GM18502 (cell line): ENCODE results near the gene CS.
"Not testable (repeated sequence)": the region's sequence is repeated elsewhere in the genome, so short reads cannot be mapped to it uniquely, and the experiment has no call there.

Experiments used
- ATAC-seq: cut with Tn5 transposase; IDR thresholded peaks from one replicate; pipeline ENCODE4 v1.9.1; 2021; ENCODE audit warnings: mild to moderate bottlenecking; ENCODE audit not compliant: unreplicated experiment, poor library complexity

The CS gene

GRCh38 chr12:56321610-56322009, 21.5 kb upstream of the CS start:
- not testable (repeated sequence) for ATAC-seq

DNA sequence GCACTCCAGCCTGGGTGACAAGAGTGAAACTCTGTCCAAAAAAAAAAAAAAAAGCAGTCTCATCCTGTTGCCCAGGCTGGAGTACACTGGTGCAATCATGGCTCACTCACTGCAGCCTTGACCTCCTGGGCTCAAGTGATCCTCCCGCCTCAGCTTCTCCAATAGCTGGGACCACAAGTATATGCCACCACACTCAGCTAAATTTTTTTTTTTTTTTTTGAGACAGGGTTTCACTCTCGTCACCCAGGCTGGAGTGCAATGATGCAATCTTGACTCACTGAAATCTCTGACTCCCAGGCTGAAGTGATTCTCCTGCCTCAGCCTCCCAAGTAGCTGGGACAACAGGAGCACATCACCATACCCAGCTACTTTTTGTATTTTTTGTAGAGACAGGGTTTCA, 20.9 kb upstream of the CS start:
- no peak for ATAC-seq

DNA sequence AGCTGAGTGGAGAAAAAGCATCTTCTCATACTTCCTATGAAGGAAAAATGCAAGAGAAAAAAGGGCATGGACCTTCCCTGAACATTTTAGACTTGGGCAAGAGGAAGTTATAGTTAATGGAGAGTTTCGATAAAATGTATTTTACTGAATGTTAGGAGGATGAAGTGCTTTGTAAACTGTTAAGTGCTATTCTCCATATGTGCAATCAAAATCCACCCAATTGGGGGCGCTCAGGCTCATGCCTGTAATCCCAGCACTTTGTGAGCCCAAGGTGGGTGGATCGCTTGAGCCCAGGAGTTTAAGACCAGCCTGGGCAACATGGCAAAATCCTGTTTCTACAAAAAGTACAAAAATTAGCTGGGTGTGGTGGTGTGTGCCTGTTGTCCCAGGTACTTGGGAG, 17.5 kb upstream of the CS start:
- no peak for ATAC-seq

DNA sequence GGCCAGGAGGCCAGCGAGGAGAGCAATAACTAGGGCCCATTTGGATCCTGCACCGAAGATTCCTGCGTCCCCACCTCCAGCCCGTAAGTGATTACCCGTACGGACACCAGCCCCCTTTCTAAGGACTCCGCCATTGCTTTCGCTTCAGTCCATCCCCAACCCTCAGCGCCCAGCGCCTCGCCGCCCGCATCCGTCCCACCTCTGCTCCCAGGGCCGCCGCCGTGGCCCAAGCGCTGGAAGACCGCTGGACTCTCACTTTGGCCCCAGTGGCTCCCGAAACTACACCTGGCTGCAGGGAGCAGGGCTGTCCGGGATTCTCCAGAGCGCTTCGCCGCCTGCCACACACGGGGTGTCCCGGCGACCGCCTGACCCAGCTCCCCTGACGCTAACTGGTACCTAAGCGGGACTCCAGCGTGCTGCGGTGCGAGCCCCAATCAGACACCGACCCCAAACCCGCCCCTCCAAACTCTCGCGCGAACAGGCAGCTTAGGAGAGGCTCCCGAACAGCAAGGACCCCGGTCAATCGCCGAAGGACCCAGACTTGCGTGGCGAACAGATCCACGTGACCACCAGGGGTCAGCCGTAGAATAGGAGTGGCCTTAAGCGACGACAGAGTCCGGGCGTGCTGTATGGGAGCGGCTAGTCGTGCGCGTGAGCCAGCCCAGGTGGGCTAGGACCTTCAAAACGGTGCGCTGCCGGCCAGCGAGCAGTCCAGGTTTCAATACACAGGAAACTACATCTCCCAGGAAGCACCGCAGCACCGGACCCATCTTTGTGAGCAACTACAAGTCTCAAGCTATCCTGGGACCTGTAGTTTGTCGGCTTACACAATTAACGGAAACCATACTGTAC, 15.7 kb upstream of the CS start, which contains the start of gene CNPY2:
Gene CNPY2 (minus strand): TSS at position 367 of the 852 bp plus-strand sequence. CDS start 771 bp downstream, outside the sequence.
- ATAC-seq: peak; percentile 87

- no peak for ATAC-seq
Measured at GRCh38 chr12:56315249-56315621, 15.1 kb upstream of the CS start.

DNA sequence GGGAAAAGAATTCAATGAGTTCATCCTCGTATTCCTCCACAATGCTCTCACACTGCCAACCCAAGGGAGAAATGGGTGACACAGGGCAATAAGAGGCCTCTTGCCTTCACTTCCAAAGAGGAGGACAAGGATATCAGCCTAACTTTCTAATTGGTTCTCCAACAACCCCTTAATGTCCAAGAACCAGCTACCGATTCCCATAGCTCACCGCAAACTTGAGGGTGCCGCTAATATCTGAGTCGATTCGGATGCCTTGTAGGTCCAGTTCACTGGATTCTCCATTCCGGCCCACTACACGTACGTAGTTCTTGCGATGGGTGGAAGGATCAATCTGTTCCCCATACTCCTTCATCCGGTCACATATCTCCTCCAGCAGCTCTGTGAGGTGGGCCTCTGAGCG, 10.9 kb upstream of the CS start:
- ATAC-seq: no peak

DNA sequence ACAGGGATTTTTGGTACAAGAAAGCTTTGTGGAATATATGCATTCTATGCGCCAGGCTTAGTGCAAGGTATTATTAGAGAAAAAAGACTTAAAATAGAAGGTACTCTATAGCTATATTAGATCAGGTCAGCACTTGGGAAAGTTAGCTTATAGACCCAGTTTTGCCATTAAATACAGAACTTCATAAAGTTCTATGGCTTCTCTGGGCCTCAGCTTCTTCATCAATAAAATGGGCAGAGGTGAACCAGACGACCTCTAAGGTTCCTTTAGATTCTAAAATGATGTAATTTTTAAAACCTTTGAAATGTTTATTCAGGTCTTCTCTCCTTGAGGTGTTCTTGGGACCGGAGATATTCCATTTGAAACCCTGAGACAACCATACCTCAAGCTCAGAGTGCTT, 8.6 kb upstream of the CS start:
- no peak for ATAC-seq

DNA sequence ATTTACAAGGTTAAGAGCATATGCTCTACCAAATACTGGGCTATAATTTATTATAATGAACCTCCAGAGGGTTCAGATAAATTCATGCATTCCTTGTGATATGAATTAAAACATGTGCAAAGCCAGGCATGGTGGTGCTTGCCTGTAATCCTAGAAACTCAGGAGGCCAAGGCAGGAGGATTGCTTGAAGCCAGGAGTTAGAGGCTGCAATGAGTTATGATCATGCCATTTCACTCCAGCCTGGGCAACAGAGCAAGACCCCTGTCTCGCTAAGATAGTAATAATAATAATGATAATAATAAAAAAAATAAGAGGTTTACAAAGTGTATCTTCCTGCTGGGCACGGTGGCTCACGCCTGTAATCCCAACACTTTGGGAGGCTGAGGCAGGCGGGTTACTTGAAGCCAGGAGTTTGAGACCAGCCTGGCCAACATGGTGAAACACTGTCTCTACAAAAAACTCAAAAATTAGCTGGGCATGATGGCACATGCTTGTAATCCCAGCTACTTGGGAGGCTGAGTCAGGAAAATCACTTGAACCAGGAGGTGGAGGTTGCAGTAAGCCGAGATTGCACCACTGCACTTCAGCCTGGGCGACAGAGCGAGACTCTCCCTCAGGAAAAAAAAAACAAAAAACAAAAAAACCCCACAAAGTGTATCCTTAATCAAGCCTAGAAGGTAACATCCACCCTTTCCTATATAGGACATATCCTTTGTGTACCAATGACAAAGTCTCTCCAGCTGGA, 7.3 kb upstream of the CS start:
- ATAC-seq: no peak

DNA sequence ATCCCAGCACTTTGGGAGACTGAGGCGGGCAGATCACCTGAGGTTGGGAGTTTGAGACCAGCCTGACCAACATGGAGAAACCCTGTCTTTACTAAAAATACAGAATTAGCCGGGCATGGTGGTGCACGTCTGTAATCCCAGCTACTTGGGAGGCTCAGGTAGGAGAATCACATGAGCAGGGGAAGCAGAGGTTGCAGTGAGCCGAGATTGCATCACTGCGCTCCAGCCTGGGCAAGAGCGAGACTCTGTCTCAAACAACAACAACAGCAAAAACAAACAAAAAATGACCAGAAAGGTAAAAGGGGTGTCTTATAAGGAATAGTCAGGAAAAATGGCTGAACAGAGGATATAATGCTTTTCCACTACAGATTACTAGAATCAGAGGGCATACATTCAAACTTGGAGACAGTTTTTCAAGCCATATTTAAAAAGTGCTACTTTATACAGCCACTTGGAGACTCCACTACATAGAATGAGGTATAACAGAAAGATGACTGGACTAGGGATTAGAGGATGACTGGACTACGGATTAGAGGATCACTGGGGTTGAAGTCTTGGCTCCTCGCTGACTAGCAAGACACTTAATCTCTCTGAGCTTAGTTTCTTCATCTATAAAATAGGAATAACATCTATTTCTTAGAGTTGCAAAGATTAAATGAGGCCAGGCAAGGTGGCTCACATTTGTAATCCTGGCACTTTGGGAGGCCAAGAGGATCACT, 4.9 kb upstream of the CS start:
- ATAC-seq: no peak

DNA sequence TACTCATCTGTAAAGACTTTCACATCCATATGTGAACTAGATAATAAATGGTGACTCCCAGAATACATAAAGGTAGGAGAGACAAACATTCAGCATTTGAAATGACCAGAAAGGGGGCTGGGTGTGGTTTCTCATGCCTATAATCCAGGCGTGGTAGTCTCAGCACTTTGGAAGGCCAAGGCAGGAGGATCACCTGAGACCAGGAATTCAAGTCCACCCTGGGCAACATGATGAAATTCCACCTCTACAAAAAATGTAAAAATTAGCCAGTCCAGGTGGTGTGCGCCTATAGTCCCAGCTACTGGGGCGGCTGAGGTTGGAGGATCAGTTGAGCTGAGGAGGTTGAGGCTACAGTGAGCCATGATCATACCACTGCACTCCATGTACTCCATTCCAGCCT, 4.1 kb upstream of the CS start:
- no peak for ATAC-seq

GRCh38 chr12:56300644-56301464, 724 bp upstream of the CS start:
- no peak for ATAC-seq

DNA sequence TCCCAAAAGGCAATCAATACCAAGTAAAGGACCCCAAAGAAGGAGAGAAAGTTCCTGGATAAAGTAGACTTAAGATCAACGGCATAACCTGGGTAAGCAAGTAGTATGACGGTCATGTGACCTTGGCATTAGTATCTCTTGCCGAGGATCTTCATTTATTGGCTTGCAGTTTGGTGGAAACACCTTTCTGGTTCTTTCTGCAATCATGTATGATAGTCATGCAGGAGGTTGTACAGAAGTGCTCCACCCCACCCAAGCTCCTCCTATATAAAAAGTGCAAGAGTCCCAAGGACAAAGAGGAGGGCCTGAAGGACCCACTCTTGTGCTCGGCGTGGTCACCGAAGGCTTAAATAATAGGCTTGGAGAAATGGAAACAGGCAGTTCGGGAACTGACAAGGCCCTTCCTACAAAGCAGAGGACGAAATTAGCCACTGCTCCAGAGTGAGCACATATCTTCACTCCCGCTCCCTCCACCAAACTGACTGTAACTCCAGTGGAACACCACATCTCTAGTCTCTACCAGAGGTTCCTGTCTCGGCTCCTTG, 750 bp downstream of the CS start:
- ATAC-seq: peak; percentile 10

DNA sequence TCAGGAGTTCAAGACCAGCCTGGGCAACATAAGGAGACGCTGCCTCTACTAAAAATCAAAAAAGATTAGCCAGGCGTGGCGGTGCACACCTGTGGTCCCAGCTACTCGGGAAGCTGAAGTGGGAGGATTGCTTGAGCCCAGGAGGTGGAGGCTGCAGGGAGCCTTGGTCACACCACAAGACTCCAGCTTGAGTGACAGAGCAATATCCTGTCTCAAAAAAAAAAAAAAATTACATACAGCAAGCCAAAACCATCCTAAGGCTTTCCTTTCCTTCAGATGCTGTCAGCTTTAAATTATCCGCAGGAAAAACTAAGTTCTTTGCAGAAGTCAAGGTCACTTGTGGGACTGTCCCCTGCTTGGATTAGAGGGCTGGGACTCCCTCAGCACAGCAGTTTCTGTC, 1.3 kb downstream of the CS start:
- ATAC-seq: no peak

DNA sequence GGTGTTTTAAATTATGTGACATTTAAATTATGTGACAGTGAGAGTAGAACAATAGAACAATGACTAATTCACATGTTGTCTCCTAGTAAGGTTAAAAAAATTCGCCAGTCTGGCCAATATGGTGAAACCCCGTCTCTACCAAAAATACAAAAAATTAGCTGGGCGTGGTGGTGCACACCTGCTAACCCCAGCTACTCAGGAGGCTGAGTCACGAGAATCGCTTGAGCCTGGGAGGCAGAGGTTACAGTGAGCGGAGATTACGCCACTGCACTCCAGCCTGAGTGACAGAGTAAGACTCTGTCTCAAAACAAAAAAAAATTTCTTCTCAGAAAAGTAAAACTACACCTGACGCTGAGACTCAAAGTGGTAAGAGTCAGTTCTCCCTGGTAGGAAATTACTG, 2.7 kb downstream of the CS start:
- no peak for ATAC-seq

- no peak for ATAC-seq
Measured at GRCh38 chr12:56296295-56296694, 3.8 kb downstream of the CS start.

GRCh38 chr12:56293795-56294194, 6.3 kb downstream of the CS start:
- no peak for ATAC-seq

GRCh38 chr12:56288705-56289387, 11.3 kb downstream of the CS start:
- no peak for ATAC-seq

- ATAC-seq: no peak
Measured at GRCh38 chr12:56286044-56286830, 13.9 kb downstream of the CS start.

GRCh38 chr12:56284263-56284662, 15.9 kb downstream of the CS start:
- not testable (repeated sequence) for ATAC-seq
